Brain pericyte (primary cell): Measurements from ENCODE around the gene CBARP.

Source experiments
- DNase-seq: peaks from one replicate; pipeline ENCODE4 v3.0.0-alpha.2; 2012; ENCODE audit warnings: low read depth, low spot score

CBARP gene

GRCh38 chr19:1275260-1275975, 37.6 kb upstream of the CBARP start, which contains the start of gene FAM174C:
TSS of gene FAM174C (plus strand) at chr19:1275530. CDS start at chr19:1275550, 20 bp downstream.
- DNase-seq = peak; percentile 84

DNA sequence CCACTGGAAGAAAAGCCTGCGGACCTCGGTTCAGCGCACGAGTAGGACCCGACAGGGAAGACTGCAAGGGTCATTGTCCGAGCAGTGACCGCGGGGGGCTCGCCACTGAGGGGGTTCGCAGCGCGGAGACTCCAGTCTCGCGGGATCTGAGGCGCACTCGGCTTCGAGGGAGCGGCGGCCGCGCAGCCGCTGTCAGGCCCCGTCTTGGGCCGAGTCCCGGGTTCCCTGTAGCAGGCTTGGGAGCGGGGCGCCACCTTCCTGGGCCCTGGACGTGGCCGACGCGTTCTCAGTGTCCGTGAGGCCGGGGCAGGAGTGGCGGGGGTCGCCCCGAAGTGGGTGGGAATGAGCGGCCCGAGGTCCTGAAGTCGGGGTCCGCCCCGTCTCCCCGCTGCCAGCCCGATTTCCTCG, 37.1 kb upstream of the CBARP start:
- no peak for DNase-seq

DNA sequence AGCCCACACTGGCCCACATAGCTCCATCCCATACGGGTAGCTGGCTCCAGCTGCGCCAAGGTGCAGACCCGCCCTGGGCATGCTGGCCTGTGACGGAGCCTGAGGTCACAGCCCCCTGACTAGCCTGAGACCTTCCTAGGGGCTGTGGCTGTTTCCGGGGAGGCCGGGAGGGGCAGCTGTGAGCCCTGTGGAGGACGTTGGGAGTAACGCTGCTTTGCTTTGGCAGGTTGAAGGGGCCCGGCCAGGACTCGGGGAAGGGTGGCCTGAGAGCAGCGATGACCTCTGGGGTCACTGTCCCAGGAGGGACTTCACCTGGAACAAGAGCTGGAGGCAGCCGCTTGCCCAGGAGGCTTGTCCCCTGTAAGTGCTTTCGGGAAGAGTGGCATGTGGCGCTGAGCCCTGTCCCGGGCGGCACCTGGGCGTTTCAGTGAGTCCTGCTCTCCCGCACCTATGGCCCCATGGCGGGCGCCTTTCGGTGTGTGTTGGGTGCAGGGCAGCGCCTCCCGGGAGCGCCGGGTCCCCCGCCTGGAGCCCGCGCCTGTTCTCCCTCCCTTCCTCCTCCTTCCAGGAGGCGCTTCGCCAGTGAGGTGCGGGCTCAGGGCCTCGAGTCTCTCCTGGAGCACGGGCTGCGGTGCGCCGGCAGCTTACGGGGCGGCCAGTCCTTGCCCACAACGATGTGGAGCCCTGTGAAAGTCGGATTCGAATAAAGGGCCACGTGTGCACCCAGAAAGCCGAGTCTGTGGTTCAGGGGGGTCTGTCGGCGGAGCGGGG, 36.5 kb upstream of the CBARP start:
- DNase-seq = no peak

DNA sequence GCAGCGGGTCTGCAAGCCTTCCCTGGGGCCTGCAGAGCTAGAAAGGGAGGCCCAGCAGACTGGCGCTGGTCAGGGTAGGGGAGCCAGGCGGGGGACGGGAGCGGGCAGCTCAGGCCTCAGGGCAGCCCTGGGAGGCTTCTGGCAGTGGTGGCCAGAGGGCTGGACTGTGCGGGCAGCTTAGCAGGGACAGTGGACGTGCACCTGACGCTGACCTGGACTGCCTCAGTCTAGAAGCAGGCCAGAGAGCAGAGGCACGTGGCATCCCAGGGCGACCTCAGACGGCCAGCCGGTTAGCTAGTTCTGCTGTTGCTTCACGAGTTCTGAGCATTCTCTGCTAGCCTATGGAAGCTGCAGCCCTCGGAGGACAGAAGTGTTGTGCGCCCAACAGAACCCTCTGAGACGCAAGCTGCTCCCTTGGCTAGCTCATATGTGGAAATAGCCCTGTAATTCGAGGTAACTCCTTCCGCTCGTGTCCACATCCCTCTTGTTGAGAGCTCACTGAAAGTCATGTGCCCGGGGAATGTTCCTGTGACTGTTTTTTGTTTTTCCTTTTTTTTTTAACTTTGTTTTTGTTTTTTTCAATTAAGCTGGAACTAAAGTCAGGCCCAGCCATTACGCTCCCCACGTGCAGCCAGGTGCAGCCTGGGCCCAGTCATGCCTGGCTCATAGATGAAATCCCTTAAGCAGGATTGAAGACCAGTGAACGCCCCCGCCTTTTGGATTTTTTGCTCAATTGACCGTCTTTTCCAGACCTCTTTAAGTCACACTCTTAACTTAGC, 35.6 kb upstream of the CBARP start:
- no peak for DNase-seq

- DNase-seq = no peak
These were observed 34.8 kb upstream of the CBARP start for GRCh38 chr19:1272423-1273262.

DNA sequence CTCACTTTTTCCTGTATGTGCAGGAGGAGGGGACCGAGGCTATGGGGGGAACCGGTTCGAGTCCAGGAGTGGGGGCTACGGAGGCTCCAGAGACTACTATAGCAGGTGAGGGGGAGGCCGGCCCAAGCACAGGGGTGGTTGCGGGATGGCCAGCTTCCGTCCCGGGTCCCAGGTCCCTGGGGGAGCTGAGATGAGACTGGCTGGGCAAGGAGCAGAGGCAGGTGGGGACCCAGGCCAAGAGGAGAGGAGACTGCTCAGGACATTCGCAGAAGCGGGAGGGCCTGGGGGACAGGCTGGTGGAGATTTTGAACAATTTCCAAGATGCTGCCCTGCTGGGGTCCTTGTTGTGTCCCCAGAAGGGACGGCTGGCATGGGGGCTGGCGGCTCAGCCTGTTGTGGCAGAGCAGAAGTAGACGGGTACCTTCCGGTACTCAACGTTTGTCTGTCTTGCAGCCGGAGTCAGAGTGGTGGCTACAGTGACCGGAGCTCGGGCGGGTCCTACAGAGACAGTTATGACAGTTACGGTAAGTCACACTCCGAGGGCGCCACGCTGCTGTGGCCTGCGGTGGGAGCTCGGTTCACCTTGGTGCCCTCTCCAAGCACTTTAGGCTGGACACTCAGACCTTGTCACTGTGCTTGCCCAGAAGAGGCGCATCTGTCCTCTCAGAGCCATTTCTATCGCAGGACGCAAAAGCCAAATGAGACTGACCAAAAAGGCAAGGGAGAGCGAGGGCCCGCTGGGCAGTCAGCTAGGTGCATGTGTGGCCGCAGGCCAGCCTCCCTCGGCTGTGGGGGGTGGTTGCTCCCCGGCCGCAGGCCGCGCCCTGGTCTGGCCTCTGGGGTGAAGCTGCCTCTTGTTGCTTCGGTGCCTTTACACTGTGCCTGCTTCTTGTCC, 34.0 kb upstream of the CBARP start:
- DNase-seq = no peak

DNA sequence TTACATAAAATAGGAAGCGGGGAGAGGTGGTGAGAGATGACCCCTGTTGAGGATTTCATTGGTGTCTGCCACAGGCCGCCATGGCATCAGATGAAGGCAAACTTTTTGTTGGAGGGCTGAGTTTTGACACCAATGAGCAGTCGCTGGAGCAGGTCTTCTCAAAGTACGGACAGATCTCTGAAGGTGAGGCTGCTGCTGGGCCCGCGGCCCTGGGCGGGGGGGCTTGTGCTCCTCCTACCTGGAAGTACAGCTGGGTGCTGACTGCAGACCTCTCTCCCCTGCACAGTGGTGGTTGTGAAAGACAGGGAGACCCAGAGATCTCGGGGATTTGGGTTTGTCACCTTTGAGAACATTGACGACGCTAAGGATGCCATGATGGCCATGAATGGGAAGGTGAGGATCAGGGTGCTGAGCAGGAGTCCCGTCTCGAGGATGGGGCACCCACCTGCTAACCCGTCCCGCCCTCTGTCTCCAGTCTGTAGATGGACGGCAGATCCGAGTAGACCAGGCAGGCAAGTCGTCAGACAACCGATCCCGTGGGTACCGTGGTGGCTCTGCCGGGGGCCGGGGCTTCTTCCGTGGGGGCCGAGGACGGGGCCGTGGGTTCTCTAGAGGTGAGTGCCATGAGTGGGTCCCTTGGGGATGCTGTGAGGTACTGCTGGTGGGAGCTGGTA, 33.2 kb upstream of the CBARP start:
- DNase-seq = no peak

- DNase-seq = no peak
These were observed 32.5 kb upstream of the CBARP start for GRCh38 chr19:1270213-1270853.

DNA sequence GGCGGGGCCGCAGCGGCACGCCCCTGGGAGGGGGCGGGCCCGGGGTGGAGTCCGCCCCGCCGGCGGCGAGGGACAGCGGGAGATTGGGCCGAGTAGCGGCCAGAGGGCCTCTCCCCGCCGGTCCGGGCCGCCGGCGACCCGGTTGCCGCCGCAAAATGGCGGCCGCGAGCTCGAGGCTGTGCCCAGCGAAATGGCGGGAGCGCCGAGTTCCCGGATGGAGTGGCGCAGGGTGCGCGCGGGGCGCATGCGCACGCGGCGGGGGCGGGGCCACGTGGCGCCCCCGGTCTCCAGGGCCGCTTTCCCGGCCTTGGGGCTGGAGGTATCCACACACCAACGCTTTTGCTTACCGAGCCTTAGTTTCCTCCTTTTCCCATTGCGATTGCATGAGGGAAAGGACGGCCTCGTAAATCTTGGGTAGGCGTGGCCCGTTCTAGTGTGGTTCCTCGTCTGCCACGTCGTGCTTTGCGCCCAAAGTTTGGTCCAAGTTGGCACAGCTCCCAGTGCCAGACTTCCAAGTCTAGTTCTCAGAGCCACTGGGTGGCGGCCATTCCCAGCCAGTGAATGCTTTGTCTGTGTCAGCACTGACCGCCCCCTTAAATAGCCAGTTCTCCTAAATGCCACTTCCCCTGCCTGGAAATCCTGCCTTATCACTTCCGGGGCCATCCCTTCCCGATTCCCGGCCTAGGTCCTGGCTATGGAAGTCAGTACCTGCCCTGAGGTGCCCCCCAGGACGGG, 31.8 kb upstream of the CBARP start:
- DNase-seq = no peak

- DNase-seq = peak; percentile 94
These were observed 31.3 kb upstream of the CBARP start, which contains the start of gene CIRBP for GRCh38 chr19:1269065-1269477. TSS of gene CIRBP (plus strand) at chr19:1269332. CDS start at chr19:1270934, 1,602 bp downstream.

GRCh38 chr19:1268226-1269064, 30.6 kb upstream of the CBARP start:
- no peak for DNase-seq

DNA sequence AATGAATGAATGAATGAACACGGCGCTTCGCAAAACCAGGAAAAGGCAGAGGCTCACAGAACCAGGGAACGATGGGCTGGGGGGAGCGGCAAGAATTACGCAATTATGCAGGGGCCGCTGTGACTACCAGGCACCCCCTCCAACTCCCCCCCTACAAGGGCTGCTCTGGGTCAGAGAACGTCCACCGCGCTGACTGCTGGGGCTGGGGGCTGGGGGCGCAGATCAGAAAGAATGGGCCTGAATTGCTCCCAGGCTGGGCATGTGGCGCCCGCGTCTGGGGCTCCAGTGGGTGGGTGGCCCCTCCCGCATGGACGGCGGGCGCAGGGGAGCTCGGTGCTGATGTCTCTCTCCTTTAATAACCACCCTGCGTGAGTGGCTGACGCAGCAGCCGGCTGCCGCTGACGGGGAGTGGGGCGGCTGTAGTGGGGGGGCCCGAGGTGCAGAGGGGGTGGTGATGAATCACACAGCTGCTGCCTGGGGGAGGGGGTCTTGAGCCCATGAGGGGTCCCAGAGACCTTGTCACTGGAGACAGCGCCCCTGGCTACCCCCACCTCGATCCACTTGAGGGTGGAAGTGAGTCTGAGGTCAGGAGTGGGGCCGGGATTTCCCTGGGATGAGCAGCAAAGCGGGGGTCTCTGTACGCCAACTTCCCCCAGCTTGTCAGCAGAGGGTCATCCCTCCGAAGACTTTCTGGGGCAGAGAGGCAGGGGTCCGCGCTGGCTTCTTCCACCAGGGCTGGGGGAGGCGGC, 29.8 kb upstream of the CBARP start:
- DNase-seq = no peak

- DNase-seq = no peak
These were observed 29.2 kb upstream of the CBARP start for GRCh38 chr19:1266916-1267476.

DNA sequence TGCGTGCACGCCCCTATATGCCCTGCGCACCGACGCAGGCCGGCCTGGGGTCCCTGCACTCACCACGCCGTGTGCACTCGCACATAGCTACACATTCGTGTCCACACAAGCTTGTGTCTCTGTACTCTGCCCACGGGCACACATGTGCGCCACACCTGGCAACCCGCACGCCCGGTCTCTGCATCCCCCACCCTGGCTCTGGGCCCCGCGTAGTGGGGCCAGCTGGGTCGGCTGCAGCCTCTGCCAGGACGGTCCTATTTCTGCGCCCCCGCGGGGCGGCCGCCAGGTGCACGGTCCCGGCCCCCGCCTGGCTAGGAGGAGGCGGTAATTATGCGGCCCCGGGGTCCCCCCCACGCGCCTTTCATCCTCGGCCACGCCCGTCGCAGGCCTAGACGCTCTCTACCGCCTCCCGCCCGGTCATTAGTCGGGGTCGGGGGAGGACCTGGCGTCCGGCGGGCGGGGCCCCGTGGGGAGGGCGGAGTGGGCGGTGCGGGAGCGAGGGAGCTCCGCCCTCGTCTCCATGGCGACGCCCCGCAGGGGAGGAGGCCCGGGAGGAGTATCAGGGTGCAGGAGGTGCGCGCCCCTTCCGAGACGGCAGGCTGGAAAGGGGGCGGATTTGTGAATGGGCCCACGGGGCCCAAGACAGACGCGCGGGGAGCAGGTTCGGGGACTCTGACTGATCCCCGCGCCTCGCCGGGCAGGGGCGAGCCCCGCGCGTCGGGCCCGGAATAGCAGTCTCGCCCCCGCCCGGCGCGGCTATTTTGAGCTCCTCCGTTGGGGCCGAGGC, 28.5 kb upstream of the CBARP start:
- DNase-seq = no peak

DNA sequence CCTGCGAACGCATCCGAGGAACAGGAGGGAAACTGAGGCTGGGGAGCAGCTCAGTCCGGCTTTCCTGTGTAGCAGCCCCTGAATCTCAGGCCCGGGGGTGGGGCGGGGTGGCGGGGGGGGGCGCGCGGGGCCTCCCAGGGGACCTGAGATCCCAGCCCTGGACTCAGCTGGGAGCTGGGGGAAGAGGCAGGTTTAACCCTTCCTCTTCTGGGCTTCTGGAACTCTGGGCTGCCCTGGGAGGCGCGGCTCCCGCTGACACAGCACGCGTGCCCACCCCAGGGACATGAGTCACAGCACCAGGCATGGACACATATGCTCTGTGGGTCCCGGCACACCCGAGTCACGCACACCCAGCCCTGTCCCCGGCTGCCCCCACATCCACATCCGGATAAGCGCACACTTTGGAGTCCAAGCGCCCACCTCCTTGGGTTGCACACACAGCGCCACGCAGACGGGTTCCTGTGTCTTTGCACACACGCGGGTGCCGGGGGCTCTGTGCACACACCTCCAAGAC, 27.9 kb upstream of the CBARP start:
- DNase-seq = no peak
